HK-2 (cell line): ENCODE measurements around the gene HNRNPL.
A peak's percentile ranks its signal among the peaks of the same experiment; 100 is the strongest.
"Not testable (repeated sequence)": the region's sequence is repeated elsewhere in the genome, so short reads cannot be mapped to it uniquely, and the experiment has no call there.

Experiments used
- DNase-seq: peaks from one replicate; pipeline ENCODE4 v3.0.0-alpha.2; 2018; ENCODE audit not compliant: unreplicated experiment

The HNRNPL gene

DNA sequence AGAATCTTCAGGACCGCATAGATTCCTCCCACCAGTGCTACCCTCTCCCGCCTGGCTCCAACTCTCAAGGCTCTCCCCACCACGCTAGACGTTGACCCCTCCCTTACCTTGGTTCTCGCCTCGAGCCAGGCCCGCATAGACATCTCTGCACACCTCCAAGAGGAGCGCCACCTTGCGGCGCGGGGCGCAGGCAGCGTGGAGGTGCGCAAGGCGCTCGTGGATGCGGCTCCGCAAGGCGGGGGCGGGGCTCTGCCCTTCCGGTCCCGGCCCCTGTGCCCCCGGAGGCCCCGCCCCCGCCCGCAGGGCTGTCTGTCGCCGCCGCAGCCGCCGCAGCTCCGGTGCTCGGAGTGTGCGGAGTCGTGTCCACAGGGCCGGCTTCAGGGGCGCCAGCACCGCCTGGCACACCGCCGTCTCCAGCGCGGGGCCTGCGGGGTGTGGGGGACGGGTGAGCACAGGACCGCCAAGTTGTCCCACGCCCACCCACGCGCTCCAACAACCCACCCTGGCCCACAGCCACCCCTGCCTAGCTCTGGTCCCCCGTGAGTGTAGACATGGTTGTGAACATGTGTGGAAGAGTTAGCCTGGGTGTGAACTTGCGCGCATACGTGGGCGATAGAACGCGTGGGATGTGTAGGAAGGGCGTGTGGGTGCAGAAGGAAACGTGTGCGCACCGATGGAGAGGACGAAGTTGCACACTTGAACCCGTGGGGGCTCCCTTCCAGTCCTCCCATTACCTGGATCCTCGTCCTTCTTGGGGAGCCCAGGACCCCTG lies 20.2 kb upstream of the HNRNPL start:
- DNase-seq = peak; percentile 64

DNA sequence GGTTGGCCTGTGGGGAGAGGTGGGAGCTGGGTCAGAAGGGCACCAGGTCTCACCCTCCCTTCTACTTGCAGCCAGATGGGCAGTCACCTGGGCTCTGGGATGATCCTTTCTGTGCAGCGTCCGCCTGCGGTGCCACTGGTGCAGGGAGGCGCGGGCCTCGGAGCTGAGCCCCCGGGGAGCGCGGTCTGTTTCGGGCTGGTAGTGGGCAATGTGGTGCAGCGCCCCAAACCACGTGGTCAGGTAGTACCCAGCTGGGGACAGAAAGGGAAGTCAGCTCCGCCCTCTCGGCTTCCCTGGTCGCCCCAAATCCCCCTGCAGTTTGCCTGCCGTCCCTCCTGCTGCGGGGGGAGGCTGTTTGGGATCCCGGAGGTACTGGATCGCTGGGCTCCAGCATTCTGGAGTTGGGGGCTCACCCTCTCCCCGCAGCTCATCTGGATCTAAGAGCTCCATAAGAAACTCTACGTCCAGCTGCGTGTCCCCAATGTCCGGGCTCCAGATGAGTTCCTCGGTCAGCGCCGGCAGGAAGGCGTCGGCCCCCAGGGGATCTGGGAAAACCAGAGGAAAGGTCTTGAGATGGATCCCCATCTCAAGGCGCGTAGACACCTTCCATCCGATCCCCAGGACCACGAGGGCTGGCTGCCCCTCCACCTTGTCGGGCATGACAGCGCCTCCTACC lies 19.5 kb upstream of the HNRNPL start:
- no peak for DNase-seq

DNA sequence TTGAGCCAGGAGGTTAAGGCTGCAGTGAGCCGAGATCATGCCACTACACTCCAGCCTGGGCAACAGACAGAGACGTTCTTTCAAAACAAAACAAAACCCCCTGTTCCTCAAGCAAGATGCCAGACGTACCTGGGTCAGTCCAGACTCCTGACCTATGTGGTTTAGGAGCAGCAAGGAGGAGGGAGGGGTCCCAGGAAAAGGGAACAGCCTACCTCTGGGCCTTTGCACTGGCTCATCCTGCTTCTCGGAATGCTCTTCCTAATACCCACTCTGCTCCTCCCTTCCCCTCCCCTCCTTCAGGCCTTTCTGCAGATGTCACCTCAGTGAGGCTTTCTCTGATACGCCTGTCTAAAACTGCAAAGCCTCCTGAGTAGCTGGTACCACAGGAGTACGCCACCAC lies 18.8 kb upstream of the HNRNPL start:
- DNase-seq = no peak

DNA sequence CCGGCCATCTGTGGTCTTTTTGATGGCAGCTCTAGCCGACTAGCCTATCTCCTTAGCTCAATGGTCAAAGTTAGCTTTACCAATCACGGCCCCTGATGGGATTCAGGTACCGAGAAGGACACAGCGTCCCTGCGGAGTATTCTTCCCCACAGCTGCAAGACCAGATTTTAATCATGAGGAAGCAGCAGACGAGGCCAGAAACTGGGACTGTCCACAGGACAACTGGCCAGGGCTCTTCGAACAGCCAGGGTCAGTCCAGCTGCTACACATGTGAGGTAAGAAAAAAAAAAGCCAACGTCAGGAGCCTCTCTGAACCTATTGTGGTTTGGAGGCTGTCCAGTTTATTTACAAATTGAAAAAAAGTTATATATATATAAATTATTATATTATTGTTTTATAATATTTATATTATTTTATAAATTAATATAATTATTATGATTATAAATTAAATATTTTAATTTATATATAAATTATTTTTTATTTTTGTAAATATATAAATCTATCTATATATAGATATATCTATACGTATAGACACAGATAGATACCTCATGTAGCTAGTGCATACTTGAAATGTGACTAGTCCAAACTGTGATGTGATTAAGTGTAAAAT lies 17.5 kb upstream of the HNRNPL start:
- DNase-seq = no peak

DNA sequence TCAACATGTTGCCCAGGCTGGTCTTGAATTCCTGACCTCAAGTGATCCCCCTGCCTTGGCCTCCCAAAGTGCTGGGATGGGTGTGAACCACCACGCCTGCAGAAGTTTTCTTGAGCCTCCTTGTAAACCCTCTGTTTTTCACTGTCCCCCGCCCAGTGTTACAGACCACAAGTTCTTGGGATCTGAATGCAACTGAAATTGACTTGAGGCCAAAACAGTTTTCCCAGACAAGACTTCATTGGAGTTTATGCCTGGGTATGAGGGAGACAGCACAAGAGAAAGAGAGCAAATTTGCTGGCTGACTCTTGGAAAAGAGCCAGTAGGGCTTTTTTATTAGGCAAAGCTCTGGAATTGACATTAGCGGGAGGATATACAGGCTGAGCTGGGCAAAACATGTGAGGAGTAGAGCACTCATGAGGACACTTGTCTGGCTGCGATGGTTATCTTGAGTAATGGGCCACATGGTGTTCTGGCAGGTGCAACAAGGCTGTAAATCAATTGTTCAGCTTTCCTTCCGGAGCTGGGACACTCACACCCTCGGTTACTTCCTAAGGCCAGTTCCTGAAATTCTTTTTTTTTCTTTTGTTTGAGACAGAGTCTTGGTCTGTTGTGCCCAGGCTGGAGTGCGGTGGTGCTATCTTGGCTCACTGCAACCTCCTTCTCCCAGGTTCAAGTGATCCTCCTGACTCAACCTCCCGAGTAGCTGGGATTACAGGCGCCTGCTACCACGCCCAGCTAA lies 12.7 kb upstream of the HNRNPL start:
- no peak for DNase-seq

DNA sequence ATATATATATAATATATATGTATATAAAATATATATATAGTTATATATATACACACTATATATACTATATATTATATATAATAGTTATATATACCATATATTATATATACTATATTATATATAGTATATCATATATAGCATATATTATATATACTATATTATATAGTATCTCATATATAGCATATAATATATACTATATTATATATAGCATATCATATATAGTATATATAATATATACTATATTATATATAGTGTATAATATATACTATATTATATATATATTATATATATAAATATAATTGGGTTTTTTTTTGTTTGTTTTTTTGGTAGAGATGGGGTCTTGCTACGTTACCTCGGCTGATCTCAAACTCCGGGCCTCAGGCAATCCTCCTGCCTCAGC lies 11.6 kb upstream of the HNRNPL start:
- no peak for DNase-seq

DNA sequence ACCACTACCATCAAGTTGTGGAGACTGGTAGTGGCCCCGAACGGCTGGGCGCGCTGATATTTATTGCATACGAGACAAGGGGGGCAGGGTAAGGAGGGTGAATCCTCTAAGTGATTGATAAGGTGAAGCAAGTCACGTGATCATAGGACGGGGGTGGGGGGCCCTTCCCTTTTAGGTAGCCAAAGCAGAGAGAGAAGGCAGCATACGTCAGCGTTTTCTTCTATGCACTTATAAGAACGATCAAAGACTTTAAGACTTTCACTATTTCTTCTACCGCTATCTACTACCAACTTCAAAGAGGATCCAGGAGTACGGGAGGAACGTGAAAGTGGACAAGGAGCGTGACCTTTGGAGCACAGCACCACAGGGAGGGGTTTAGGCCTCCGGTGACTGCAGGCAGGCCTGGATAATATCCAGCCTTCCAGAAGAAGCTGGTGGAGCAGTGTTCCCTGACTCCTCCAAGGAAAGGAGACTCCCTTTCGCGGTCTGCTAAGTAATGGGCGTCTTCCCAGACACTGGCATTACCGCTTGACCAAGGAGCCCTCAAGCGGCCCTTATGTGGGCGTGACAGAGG lies 9.9 kb upstream of the HNRNPL start:
- not testable (repeated sequence) for DNase-seq

DNA sequence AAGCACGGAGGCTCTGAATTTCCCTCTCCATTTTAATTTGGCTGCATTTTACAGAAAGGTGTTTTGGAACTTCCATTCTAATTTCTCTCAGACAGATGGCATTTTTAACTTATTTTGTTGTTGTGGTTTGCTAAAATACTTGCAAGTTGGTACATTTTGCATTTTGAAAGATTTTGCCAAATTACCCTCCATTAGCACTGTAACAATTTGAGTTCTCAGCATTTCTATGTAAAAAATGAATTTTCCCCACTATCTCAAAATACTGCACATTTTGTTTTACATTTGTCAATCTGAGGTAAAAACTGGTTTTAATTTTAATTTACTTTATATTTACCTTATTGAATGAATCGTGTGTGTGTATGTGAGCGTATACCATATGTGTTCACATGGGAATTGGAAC lies 7.0 kb upstream of the HNRNPL start:
- no peak for DNase-seq

DNA sequence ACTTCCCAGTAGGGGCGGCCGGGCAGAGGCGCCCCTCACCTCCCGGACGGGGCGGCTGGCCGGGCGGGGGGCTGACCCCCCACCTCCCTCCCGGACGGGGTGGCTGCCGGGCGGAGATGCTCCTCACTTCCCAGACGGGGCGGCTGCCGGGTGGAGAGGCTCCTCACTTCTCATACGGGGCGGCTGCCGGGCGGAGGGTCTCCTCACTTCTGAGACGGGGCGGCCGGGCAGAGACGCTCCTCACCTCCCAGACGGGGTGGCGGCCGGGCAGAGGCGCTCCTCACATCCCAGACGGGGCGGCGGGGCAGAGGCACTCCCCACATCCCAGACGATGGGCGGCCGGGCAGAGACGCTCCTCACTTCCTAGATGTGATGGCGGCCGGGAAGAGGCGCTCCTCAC lies 6.0 kb upstream of the HNRNPL start:
- DNase-seq = not testable (repeated sequence)

DNA sequence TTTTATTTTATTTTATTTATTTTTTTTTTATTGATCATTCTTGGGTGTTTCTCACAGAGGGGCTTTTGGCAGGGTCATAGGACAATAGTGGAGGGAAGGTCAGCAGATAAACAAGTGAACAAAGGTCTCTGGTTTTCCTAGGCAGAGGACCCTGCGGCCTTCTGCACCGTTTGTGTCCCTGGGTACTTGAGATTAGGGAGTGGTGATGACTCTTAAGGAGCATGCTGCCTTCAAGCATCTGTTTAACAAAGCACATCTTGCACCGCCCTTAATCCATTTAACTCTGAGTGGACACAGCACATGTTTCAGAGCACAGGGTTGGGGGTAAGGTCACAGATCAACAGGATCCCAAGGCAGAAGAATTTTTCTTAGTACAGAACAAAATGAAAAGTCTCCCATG lies 5.2 kb upstream of the HNRNPL start:
- not testable (repeated sequence) for DNase-seq

DNA sequence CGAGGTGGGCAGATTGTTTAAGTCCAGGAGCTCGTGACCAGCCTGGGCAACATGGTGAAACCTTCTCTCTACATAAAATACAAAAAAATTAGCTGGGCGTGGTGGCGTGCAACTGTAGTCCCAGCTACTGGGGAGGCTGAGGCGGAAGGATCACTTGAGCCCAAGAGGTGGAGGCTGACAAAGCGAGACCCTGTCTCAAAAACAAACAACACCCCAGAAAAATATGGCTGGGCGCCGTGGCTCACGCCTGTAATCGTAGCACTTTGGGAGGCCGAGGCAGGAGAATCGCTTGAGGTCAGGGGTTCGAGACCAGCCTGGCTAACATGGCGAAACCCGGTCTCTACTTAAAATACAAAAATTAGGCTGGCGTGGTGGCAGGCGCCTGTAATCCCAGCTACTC lies 3.4 kb upstream of the HNRNPL start:
- DNase-seq = no peak

DNA sequence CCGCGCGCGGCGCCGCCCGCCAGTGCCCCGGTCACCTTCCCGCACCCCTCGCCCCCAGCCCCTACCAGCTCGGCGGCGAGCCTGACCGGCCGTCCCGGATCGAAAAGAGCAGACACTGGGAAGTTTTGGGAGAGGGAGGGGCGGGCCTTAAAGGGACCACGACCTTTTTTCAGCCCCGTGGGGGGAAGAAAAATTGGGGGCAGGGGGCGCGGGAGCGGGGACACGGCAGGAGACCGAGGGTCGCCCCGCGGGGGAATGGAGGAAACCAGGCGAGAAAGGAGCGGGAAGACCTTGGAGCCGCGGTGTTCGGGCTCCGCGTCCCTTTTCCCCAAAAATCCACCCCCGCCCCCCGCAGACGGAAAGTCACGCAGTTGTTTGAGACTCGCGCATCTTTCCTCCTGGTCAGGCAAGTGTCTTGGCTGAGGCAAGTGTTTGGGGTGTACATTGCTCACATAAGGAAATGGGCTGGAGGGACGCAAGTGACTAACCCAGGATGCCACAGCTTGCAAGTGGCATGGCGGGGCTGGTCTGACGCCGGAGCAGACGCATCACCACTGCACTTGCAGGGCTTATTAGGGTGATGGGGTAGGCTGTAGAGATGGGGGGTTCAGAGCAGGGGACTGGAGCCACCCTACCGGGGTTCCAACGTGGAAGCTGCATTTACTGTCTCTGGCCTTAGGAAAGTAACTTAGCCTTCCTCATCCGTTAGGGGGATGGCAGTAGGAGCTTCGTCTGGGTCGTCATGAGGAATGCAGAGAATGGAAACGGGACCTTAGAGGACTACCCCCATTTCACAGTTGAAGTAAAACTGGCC lies 2.7 kb upstream of the HNRNPL start:
- peak; percentile 64 for DNase-seq

DNA sequence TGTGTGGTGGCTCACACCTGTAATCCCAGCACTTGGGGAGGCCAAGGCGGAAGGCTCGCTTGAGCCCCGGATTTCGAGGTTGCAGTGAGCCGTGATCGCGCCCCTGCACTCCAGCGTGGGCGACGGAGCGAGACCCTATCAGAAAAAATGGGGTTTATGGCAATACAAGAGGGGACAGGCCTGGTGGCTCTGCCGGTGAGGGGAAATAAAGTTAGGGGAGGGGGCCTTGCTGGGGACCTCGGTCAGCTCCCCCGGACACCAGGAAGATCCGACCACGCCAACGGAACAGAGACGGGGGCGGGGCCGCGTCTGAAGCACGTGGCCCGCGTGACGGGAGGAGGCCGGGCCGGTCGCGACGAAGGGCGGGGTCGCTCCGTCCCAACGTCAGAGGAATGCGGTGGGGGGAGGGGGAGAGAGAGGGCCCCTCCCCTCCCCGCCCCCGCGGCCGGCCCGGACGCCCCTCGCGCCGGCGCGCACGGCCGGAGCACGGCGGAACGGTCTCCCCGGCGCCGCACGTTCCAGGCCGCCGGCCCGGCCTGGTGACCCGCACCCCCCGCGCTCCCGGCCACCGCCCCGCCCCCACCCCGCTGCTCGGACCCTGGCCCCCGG lies 1.9 kb upstream of the HNRNPL start:
- DNase-seq = peak; percentile 85

DNA sequence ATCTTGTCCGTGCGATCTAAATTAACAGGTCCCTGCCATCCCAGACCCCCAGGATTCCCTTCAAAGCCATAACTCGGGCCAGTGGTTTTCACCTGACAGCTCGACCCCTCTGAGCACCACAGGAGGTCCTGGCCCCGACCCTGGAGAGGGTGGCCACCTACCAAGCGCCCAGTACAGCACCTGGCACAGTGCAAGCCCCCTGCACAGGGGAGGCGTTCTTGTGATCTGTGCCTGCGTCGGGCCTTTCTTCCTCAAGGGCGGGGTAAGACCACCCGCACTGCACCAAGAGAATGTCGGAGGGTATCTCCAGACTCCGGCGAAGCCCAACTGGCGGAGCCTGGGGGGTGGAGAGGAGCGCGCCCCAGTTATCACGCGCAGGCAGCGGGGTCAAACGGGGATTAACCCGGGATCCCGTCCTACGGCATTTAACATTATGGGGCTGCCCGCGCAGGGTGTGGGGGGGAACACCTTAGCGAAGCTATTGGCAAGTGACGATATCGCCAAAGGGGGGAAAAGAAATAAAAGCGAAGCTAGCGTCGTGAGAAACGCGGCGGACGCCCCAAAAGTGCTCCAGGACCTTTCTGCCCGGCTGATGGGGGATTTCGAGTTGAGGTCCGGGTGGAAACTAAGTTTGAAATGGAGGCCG lies 1.3 kb upstream of the HNRNPL start:
- no peak for DNase-seq

DNA sequence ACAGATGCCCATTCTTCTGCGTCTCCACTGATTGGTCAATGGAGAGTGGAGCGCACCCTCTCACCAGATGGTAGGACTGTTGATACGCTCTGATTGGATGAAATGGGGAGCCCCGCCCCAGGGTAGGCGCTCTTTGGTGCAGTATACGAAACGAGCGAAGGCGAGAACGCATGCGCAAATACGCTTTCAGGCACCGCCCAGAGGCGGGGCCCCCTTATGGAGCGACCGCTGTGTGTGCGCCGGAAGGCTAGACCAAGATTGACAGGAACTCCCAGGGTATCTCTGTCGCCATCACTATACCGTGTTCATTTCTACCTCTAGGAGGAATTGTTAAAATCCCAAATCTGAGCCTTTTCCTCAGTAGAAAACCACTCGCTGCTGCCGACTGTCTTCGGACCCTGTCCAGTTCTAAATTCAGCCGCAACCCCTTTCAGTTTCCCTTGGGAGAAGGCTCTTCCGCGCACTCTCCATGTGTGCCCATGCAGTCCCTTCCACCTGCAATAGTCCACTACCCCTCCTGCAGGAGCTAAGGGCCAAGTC lies 720 bp upstream of the HNRNPL start:
- peak; percentile 99 for DNase-seq

DNA sequence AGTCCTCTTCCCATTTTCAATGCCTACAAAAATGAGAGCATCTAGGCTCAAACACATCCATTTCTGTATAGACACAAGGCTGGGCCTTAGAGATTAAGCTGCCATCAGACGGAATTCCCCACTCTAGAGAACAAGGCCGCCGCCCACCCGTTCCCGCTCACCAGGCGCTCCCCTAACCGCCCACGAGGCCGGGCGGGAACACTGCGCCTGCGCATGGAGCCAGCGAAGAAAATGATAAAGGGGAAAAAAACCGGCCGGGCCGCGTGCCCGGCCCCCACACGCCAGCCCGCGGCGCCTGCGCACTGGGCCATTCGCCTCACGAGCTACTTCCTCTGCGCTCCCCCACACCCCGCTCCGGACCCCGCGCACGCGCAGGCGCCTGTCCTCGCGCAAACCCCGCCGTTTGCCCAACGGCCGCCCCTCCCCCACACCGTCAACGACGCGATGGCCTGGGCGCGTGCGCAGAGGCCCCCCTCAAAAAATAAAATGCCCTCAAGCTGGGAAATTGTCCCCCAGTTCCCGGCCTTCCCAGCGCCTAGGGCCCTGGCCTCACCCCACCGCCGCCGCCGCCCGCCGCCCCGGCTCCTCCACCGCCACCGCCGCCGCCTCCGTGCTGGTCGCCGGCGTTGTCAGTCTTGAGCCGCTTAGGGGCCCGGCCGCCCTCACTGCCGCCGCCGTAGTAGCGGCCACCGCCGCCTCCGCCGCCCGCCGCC lies 483 bp downstream of the HNRNPL start:
- DNase-seq = peak; percentile 98

DNA sequence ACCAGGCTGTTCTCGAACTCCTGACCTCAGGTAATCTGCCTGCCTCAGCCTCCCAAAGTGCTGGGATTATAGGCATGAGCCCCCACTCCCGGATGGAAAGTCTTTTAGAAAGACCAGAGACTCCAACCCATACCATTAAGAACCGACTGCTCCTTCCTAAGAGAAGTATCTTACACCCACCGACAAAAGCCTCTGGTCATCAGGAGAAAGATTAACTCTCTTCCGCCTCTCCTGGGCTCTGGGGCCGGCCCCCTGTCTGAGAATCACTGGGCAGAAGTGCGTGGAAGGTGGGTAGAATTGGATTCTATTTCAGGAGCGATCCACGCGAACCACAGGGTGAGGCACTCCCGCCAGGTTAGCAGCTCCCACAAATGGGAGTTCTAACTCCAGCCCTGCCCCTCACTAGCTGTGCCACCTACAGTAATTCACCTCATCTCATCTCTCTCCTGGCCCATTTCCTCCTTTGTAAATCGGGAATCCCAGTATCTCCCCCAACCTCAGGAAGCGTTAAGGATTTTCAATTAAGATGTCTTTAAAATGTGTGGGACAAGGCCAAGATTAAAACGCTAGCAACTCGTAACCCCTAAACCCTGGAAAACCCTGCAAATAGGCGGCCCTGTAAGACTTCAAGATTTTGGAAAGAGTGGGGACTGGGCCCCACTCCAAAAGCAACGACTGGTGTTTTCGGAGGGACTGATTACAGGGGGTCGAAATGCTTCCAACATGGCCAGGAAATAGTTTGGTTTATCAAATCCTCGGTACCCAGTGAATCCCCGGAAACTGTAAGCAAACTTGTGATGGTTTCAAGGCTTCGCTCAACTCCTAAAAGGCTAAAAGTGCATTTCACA lies 1.3 kb downstream of the HNRNPL start:
- DNase-seq = peak; percentile 54

DNA sequence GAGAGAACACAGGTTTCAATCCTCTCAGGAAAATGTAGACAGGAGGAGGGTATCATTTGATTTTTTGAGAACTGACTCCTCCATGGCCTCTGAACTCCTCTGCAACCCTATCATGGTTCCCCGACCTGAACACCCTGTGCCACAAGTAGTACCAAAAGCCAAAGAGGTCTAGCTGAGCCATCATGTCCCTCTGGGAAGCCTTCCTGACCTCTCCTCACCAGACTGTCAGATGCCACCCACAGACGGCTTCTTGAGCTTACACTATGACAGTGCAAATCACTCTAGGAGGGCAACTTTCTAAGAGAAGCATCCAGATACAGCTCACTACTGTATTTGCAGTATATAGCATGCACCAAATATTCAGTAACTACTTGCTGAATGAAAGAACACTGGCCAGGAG lies 3.7 kb downstream of the HNRNPL start:
- DNase-seq = no peak
